Effector memory CD8-positive, alpha-beta T cell (primary cell): ENCODE measurements around the gene RAB28.

Experiments
- ATAC-seq: fragments of 150-1000 bp; cut with Tn5 transposase; replicated peaks from 2 replicates; pipeline ENCODE4 v1.10.0; 2021; ENCODE audit warnings: mild to moderate bottlenecking, moderate library complexity
- DNase-seq, 3 experiments: peaks; one replicate each; pipeline ENCODE4 v3.0.0; 2021
- H3K27ac Mint-ChIP-seq, 2 donors: one replicate each; pipeline ENCODE4 v1.8.0; 2022; ENCODE audit warnings: mild to moderate bottlenecking in 2 of 2, mixed read lengths in 2 of 2, moderate library complexity in 2 of 2
- H3K27me3 Mint-ChIP-seq, 2 donors: one replicate each; pipeline ENCODE4 v1.8.0; 2022; ENCODE audit warnings: mixed read lengths in 2 of 2
- H3K36me3 Mint-ChIP-seq: one replicate; pipeline ENCODE4 v1.8.0; 2022; ENCODE audit warnings: mild to moderate bottlenecking, moderate library complexity, mixed read lengths; ENCODE audit not compliant: insufficient read depth
- H3K4me1 Mint-ChIP-seq, 2 donors: one replicate each; pipeline ENCODE4 v1.8.0; 2022; ENCODE audit warnings: low read depth in 2 of 2, mixed read lengths in 2 of 2
- H3K4me3 Mint-ChIP-seq, 2 donors: one replicate each; pipeline ENCODE4 v1.8.0; 2022; ENCODE audit warnings: mild to moderate bottlenecking in 2 of 2, mixed read lengths in 2 of 2, moderate library complexity in 2 of 2
- H3K9me3 Mint-ChIP-seq, 2 donors: one replicate each; pipeline ENCODE4 v1.8.0; 2022; ENCODE audit warnings: mixed read lengths in 2 of 2

RAB28 gene

GRCh38 chr4:13368217-13368616 is 115.9 kb downstream of the RAB28 start:
- Mint-ChIP-seq H3K27ac (no peak overlapping the region), H3K36me3 (peaks cover 4% of the 10 kb centered on the region)

GRCh38 chr4:13367691-13368090 is 116.4 kb downstream of the RAB28 start:
- Mint-ChIP-seq H3K4me1 (peaks cover 0 to 2% of the 10 kb centered on the region in 2 donors), H3K27me3 (no peaks in the 10 kb centered on the region), H3K4me3 (no peak overlapping the region), H3K27ac (no peak overlapping the region), H3K36me3 (peaks cover 4% of the 10 kb centered on the region), H3K9me3 (no peaks in the 10 kb centered on the region)
- DNase-seq (no peak), ATAC-seq (no peak)

More at GRCh38 chr4:13368217-13368616, 115.9 kb downstream of the RAB28 start:
- H3K4me1 Mint-ChIP-seq, result peaks cover 0 to 2% of the 10 kb centered on the region in 2 donors
- no peaks in the 10 kb centered on the region for H3K27me3 Mint-ChIP-seq
- DNase-seq (no peak), ATAC-seq (no peak)
- H3K9me3 Mint-ChIP-seq, result no peaks in the 10 kb centered on the region
- no peak overlapping the region for H3K4me3 Mint-ChIP-seq

DNA sequence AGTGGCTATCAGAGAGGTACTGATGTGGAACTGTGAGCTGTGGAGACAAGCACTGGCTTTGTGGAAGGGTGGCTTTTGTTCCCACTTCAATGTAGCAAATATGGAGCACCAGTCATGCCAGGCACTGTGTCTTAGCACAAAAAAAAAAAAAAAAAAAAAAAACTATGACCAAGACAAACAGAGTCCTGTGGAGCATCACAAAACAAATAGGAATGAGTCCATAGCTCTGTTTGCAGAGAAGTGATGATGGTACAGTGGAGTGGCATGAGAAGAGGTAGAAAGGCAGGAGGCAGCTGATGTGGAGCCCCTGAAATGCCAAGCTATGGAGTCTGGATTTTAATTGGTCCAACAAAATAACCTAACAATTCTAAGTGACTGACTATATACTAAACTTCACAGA is 116.9 kb downstream of the RAB28 start:
- DNase-seq (no peak), ATAC-seq (no peak)
- peaks cover 0 to 2% of the 10 kb centered on the region in 2 donors for H3K4me1 Mint-ChIP-seq
- no peaks in the 10 kb centered on the region for H3K9me3 Mint-ChIP-seq
- no peak overlapping the region for H3K27ac Mint-ChIP-seq
- H3K27me3 Mint-ChIP-seq, result no peaks in the 10 kb centered on the region
- H3K36me3 Mint-ChIP-seq, result peaks cover 4% of the 10 kb centered on the region
- H3K4me3 Mint-ChIP-seq, result no peak overlapping the region

DNA sequence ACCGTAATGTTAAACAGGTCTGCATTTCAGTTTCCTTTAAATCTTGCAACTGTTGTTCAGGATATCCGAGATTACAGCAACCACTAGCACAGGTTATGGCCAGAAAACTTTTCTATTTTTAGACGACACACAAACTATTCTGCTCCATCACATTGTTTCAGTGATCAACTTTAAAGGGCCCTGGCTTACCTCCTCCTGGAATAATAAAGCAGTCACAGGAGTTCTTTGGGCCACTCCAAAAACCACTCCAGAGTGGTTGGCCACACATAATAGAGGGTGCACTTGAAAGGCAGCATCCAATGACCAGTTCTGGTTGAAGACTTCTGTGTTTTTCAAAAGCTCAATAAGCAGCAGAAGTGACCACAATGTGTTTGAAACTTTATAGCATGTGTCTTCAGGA is 118.9 kb downstream of the RAB28 start:
- Mint-ChIP-seq H3K4me3 (no peak overlapping the region), H3K9me3 (no peaks in the 10 kb centered on the region), H3K27me3 (no peaks in the 10 kb centered on the region), H3K36me3 (peaks cover 4% of the 10 kb centered on the region), H3K4me1 (peaks cover 0 to 2% of the 10 kb centered on the region in 2 donors), H3K27ac (no peak overlapping the region)
- ATAC-seq, result no peak
- DNase-seq, result no peak

DNA sequence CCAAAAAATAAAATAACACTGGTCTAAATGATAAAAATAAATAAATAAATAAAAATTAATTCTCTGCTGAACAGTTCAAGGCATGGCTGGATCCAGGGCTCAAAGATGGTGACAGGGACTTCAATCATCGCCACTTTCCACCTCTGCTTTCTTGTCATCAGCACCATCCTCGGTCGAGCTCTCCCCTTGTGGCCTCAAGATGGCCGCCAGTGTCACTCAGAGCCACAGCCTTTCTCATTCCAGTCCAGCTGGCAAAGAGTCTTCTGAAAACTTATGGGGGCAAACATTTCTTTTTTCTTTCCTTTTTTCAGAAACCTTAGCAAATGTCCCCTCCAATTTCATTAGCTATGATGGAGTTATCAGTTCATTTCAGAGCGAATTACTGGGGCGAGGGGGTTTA is 119.5 kb downstream of the RAB28 start:
- ATAC-seq (no peak), DNase-seq (no peak)
- peaks cover 0 to 2% of the 10 kb centered on the region in 2 donors for H3K4me1 Mint-ChIP-seq
- no peaks in the 10 kb centered on the region for H3K9me3 Mint-ChIP-seq
- no peak overlapping the region for H3K4me3 Mint-ChIP-seq
- peaks cover 4% of the 10 kb centered on the region for H3K36me3 Mint-ChIP-seq
- no peaks in the 10 kb centered on the region for H3K27me3 Mint-ChIP-seq
- H3K27ac Mint-ChIP-seq, result peak overlapping the region in 1 of 2 donors; percentile 67

DNA sequence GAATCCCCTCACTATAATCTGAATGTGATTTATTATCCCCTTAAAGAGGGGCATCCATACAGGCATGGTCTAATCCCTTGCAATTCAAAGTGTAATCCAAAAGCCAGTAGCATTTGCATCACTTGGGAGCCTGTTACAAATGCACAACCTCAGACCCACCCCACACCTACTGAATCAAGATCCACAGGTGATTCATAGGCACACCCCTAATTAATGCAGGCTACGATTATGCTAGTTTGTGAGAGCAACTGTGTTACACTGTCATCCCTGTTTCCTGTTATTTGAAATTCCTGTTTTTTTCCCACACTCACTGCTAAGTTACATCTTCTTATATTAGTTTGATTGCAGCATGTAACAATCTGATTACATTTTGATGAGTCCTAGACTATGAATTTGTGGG is 120.0 kb downstream of the RAB28 start:
- no peak for ATAC-seq
- DNase-seq, result no peak
- no peaks in the 10 kb centered on the region for H3K27me3 Mint-ChIP-seq
- no peaks in the 10 kb centered on the region for H3K9me3 Mint-ChIP-seq
- peaks cover 0 to 2% of the 10 kb centered on the region in 2 donors for H3K4me1 Mint-ChIP-seq
- no peak overlapping the region for H3K27ac Mint-ChIP-seq
- H3K4me3 Mint-ChIP-seq, result no peak overlapping the region
- peaks cover 4% of the 10 kb centered on the region for H3K36me3 Mint-ChIP-seq

DNA sequence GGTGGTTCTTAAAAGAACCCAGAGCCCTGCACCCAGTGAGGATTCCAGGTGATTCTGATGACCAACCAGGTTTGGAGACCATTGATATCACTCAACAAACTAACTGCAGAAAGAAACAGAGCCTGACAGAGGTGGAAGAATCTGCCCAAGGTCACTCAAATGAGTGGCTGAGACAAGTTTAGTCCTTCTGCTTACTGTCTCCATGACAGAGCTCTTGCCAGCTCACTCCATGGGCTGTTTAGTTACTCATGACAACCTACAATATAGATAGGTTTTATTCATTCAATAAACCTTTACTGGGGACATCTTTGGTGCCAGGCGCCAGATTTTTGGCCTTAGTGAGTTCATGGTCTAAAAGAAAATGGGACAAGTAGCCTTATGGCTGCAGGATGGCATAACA is 124.3 kb downstream of the RAB28 start:
- Mint-ChIP-seq H3K4me1 (no peaks in the 10 kb centered on the region), H3K4me3 (no peak overlapping the region), H3K27ac (no peak overlapping the region), H3K9me3 (no peaks in the 10 kb centered on the region), H3K27me3 (no peaks in the 10 kb centered on the region), H3K36me3 (no peaks in the 10 kb centered on the region)
- ATAC-seq, result no peak
- DNase-seq, result no peak

DNA sequence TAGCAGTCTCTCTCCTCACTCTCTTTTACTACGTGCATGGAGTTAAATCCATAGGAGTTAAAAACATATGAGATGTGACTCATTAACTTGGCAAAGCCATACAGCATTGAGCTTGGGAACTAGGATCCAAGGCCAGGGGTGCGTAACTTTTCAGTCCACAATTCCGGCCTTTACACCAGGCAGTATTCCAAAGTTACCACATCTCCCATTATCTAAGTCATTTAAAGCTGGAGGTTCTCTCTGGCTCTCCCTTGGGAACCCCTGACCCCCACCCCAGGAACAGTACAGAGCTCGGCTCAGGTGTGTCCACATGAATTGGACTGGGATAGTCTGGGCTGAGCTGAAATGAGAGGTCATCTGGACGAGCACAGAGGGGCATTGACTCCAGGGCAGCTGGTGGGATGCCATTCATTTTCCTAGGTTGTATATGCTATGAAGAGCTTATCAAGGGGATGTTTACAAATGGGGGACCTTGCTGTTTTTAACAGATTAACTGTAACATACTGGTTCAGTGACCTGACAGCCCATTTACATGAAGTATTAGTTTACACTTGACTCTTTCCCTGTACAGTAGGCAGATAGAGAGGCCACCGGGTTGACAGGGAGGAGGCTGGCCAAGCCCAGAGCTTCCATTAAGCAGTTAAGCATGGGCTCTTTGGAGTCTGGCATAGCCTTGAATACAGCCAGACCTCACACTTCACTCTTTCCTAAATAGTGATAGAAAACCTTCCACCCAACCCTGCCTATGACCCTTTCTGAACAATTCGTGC is 128.8 kb downstream of the RAB28 start:
- Mint-ChIP-seq H3K4me1 (peaks cover 0 to 2% of the 10 kb centered on the region in 2 donors), H3K4me3 (no peak overlapping the region), H3K36me3 (no peaks in the 10 kb centered on the region), H3K27ac (no peak overlapping the region), H3K27me3 (no peaks in the 10 kb centered on the region), H3K9me3 (no peaks in the 10 kb centered on the region)
- no peak for DNase-seq
- ATAC-seq, result no peak

DNA sequence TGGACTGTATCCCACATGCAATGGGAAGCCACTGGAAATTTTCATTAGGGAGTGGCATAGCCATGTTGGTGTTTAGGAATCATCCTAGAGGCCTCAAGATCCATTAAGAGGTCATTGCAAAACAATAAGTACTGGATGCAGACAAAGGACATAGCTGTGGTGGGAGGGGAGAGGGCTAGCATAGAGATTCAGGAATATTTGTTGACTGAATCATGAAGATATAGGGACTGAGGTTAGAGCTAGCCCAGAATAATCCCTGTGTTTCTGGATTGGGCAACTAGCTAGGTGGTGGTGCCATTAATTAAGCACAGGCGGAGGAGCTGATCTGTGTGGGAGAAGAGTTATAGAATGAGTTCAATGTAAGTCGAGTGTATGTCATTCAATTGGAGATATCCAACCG is 135.0 kb downstream of the RAB28 start:
- H3K27me3 Mint-ChIP-seq, result no peaks in the 10 kb centered on the region
- peaks cover 3 to 7% of the 10 kb centered on the region in 2 donors for H3K9me3 Mint-ChIP-seq
- H3K36me3 Mint-ChIP-seq, result no peaks in the 10 kb centered on the region
- no peak overlapping the region for H3K27ac Mint-ChIP-seq
- no peak for DNase-seq
- peaks cover 0 to 2% of the 10 kb centered on the region in 2 donors for H3K4me1 Mint-ChIP-seq
- no peak for ATAC-seq
- H3K4me3 Mint-ChIP-seq, result no peak overlapping the region

- Mint-ChIP-seq H3K9me3 (peaks cover 3 to 7% of the 10 kb centered on the region in 2 donors), H3K4me3 (no peak overlapping the region), H3K27ac (no peak overlapping the region), H3K36me3 (no peaks in the 10 kb centered on the region), H3K4me1 (peaks cover 0 to 2% of the 10 kb centered on the region in 2 donors), H3K27me3 (no peaks in the 10 kb centered on the region)
- ATAC-seq (no peak), DNase-seq (no peak)
Measured at GRCh38 chr4:13348216-13348615, 135.9 kb downstream of the RAB28 start.

DNA sequence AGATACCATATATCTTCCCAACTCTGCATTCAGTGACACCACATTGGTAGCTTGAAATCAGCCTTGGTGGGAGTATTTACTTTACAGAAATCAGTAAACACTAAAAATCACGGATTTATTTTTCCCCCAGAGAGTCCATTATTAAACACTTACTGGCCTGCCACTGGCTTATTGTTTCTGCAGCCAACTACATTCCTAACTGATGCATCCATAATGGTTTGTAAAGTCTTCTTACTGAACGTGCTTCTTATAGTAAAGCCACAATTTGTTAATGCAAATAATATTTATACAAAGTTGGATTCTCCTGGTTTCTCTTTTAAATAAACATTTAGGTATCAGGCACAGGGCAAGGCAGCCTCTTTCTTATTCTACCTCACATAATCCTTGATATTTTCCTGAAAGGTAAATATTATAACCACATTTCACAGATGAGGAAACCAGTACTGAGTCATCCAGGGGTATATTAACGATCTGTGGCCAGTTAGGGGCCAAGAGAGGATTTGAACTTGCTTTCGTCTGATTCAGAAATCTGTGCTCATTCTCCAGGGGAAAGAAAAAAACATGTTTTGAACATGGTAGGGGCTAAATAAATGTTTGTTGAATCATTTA is 136.5 kb downstream of the RAB28 start:
- DNase-seq (no peak), ATAC-seq (no peak)
- Mint-ChIP-seq H3K27me3 (no peaks in the 10 kb centered on the region), H3K27ac (no peak overlapping the region), H3K9me3 (peaks cover 3 to 7% of the 10 kb centered on the region in 2 donors), H3K4me1 (peaks cover 0 to 2% of the 10 kb centered on the region in 2 donors), H3K36me3 (no peaks in the 10 kb centered on the region), H3K4me3 (no peak overlapping the region)

GRCh38 chr4:13344216-13344615 is 139.9 kb downstream of the RAB28 start:
- Mint-ChIP-seq H3K36me3 (no peaks in the 10 kb centered on the region), H3K4me1 (no peaks in the 10 kb centered on the region), H3K27me3 (no peaks in the 10 kb centered on the region), H3K9me3 (peaks cover 3 to 7% of the 10 kb centered on the region in 2 donors), H3K4me3 (no peak overlapping the region), H3K27ac (no peak overlapping the region)
- no peak for ATAC-seq
- DNase-seq, result no peak

DNA sequence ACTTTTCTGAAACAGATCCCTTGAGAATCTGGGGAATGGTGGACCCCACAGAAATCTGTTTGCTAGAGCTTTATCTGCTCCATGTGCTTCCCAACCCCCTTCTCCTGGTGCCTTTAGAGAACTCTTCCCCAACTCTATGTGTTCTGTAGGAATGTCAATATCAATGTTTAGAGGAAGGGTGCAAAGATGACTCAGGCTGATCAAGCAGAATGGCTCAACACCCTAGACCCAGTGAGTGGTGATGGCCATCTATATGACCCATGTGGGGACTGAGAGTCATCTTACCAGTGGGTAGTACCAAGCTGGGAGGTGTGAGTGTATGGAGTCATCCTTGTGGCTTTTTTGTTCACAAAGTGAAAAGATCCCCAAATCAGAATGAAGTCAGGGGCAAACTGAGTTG is 143.5 kb downstream of the RAB28 start:
- Mint-ChIP-seq H3K36me3 (peaks cover 2% of the 10 kb centered on the region), H3K4me1 (no peaks in the 10 kb centered on the region)
- ATAC-seq, result no peak

DNA sequence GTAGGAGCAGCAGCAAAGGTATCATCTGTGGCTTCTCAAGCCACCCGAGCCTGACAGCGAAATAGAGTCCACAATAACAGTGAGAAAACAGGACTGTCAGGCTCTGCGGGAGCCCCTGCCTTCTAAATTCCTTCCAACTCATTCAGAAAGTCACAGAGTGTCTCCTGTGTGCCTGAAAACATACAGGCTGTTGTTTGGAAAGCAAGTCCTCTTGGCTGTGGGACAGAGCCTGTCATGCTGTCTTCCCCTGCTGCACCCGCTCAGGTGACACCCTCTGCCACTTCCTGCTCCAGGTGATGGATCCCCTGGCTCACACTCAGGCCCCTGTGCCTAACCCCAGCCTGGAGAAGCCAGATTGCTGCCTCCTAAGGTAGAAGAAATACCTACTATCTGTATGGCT is 152.3 kb downstream of the RAB28 start:
- no peaks in the 10 kb centered on the region for H3K27me3 Mint-ChIP-seq

More for the DNA sequence above, 143.5 kb downstream of the RAB28 start:
- no peak for DNase-seq
- Mint-ChIP-seq H3K4me3 (no peak overlapping the region), H3K9me3 (peaks cover 0 to 1% of the 10 kb centered on the region in 2 donors), H3K27me3 (no peaks in the 10 kb centered on the region), H3K27ac (no peak overlapping the region)

More for the DNA sequence above, 152.3 kb downstream of the RAB28 start:
- no peaks in the 10 kb centered on the region for H3K36me3 Mint-ChIP-seq
- no peak for ATAC-seq
- no peak overlapping the region for H3K4me3 Mint-ChIP-seq
- no peak for DNase-seq
- no peaks in the 10 kb centered on the region for H3K4me1 Mint-ChIP-seq
- no peaks in the 10 kb centered on the region for H3K9me3 Mint-ChIP-seq
- no peak overlapping the region for H3K27ac Mint-ChIP-seq
